ENCODE measurements around the gene MMP3.

The MMP3 gene

GRCh38 chr11:102832612-102833011 lies 10.8 kb downstream of the MMP3 start:
- no peak for DNase-seq (ENCODE audit: low read depth in 2 of 2)

GRCh38 chr11:102831489-102832440 lies 11.6 kb downstream of the MMP3 start:
- no peak for DNase-seq (ENCODE audit: low read depth in 2 of 2)

DNA sequence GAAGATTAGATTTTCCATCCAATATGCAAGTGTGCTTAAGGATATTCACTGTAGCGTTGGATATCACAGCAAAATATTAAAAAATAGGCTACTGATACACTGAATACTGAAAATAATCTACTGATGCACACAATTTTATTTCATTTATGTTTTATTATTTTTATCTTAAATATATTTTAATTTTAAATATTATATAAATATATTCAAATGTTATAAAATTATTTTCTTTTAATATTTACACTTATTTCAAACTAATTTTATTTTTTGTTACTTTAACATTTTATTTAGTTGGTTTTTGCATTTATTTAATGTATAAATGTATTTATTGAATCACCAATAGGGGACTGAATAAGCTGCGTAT lies 12.3 kb downstream of the MMP3 start:
- no peak for DNase-seq (ENCODE audit: low read depth in 2 of 2)

DNA sequence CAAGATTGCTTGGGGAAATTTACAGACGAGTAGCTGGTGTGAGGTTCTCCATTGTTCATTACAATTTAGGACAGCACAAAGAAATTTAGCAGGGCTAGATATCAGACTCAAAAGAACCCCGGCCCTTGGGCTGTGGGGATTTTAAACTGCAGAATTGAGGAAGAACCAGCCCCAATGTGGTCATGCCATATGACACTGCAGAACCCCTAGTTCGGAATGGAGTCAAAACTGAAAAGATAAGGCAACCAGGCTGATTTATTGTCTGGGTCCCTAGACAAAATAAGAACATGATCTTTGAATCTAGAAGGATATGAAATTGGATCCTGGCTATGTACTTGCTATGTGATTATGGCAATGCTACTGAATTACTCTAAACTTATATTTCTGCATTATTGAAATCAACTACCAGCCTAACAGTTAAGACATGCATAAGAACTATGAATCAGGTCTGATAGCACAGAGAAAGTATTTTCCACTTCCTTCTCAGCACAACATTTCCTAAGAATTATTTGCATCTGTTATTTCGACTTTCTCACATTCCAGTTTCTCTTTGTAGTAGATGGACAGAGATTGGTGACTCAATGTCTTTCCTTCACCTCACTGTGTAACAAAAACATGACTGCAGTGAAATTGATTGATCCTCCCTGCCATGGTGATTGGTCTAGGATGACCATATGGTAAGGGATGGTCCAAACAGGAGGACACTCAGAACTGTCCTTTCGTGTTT lies 13.2 kb downstream of the MMP3 start:
- no peak for DNase-seq (ENCODE audit: low read depth in 2 of 2)

DNA sequence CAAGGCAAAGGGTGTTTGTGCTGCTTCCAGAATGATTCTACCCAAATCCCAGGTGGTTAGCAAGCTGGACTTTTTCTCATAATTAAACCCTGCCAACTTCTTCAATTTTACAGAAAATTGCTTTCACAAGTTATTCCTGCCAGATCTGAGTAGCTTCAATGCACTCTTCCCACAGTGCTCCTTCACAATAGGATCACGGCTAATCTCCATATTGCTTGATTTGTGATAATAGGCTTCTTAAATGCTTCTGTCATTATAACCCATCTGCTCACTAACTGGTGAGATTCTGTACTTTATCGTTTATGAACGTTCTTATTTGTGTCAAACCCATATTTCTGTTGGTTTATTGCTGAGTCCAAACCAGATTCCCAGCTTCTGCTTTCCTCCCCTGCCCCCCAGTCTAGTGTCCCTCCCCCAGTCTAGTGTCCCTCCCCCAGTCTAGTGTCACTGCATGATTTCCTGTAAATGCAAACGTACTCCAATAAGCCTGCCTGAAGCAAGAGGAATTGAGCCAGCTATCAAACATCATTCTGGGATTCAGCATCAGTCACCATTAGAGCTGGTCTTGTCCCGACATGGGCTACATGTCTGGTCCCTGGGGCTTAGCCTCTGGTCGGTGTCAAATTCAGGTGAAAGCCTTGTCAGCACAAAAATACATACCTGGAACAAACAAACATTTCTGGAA lies 14.0 kb downstream of the MMP3 start:
- DNase-seq (ENCODE audit: low read depth in 2 of 2) = no peak

GRCh38 chr11:102824556-102824955 lies 18.9 kb downstream of the MMP3 start:
- no peak for DNase-seq (ENCODE audit: low read depth in 2 of 2)

- no peak for DNase-seq (ENCODE audit: low read depth in 2 of 2)
Measured at GRCh38 chr11:102819491-102819890, 23.9 kb downstream of the MMP3 start.

GRCh38 chr11:102813484-102813883 lies 29.9 kb downstream of the MMP3 start:
- no peak for DNase-seq (ENCODE audit: low read depth in 2 of 2)

DNA sequence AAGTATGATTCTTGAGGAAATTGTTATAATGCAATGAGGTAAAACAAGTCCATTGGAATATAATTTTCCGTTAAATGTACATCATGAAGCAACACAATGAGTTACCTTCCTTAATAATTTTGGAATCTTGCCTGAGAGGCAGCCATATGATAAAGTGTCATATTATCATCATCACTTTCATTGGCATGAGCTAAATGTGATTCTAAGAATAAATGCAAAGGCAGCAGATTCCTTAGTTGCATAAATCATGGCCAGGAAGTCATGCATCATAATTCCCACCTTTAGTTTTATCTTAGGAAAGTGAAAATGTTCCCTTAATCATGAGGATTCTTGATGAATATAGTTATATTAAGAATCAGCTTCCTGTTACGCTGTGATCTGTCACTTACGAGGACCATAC lies 31.2 kb downstream of the MMP3 start:
- DNase-seq (ENCODE audit: low read depth in 2 of 2) = no peak

DNA sequence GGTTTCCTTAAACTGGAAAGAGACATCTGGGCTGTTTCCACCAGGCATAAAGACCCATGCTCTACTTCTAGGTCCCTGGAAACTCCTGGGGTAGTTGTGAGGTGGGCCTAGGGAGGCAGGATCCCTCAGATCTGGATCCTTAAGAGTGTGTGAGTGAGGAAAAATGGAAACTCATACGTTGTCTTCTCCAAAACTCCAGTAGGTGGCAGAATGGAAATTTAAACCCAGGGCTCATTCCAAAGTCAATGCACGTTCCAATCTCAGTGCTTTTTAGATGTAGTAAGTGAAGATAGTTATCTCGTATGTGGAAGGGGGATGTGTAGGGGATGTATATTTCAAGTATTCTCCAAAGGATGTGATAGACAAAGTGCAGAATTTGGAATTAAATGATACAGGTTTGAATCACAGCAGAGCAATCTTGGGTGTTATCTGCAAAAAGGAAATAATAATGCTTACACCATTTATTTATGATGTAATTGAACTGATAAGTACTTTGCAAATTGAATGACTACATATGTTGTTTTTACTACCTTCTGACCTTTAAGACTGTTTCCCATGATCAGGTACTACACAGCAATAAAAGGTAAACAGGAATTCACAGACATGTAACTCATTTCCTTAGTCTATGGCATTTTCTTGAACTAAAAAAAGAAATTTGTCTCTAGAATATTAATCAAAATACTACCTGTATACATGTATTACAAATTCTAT lies 32.3 kb downstream of the MMP3 start:
- no peak for DNase-seq (ENCODE audit: low read depth in 2 of 2)

- DNase-seq (ENCODE audit: low read depth in 2 of 2) = no peak
Measured at GRCh38 chr11:102809971-102810370, 33.4 kb downstream of the MMP3 start.

DNA sequence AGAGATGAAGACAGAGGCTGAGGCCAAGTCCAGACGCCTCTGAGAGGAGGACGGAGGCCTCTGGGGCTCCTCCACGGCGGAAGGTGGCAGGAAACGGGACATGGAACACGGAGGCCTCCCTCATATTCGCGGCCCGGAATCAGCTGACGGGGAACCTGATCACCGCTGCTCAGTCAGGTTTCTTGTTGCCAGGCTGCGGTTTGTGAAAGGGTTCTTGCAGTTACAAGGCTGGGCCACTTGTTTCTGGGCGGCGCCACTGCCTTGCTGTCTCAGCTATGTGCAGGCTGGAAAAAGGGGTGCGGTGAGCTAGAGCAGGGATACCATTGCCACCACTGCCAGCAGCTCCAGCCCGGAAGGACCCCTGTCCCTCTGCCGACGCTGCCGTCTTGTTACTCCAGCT lies 35.5 kb downstream of the MMP3 start:
- no peak for DNase-seq (ENCODE audit: low read depth in 2 of 2)

DNA sequence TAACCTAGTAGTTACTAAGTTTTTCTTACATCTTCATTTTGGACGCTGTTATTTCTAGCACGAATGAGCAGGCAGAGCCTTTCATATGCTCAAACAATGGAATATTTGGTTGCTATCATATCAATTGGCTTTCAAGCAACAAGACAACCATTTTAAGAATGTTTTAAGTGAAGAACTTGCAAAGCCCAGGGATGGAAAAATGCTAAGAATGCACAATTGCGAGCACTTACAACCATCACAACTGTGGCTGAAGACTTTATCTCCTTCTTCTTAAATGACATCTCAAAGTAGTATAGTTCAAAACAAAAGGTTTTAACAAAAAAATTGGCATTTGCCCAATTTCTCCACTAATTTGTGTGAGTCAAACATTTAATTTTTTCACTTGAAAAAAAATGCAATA lies 37.1 kb downstream of the MMP3 start:
- DNase-seq (ENCODE audit: low read depth in 2 of 2) = no peak

DNA sequence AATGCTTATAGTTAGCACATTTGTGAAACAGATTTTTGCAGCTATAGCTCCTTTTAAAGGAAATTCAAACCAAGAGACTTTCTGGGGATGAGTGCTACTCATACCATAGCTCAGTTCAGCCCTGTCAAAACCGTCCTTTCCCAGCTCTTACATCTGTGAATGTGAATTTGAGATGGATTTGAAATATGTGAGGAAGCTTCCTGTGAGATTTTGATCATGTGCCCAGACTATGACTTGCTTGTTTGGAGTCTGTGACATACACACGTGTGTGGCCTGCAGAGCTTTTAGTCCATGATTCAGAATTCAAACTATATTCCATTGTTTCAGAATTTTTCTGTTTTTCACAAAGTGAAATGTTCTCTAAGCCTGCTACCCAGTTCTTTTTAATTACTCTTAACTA lies 41.1 kb downstream of the MMP3 start:
- no peak for DNase-seq (ENCODE audit: low read depth in 2 of 2)

DNA sequence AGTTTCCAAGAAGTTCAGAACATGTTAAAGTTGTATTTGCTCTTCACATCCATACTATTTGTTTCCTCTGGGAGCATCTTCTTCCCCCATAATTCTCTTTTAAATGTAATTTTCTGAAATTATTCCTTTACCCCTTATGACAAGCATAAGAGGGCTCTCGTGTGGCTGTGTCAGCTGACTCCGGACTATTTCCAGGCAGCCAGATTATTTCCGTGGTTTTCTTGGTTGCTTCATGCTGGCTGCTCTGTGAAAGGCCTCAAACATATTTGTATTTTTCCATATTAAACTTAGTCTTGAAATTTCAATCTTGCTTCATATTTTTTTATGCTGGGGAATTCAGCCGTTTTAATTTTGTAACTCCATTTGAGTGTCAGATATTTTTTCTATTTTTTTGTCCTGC lies 42.6 kb downstream of the MMP3 start:
- DNase-seq (ENCODE audit: low read depth in 2 of 2) = no peak

- DNase-seq (ENCODE audit: low read depth in 2 of 2) = no peak
Measured at GRCh38 chr11:102799681-102800340, 43.6 kb downstream of the MMP3 start.

- DNase-seq (ENCODE audit: low read depth in 2 of 2) = no peak
Measured at GRCh38 chr11:102798012-102798746, 45.2 kb downstream of the MMP3 start, which contains the start of gene MMP1. MMP1 (minus strand) TSS chr11:102798160; CDS start chr11:102798092, 68 bp downstream.

DNA sequence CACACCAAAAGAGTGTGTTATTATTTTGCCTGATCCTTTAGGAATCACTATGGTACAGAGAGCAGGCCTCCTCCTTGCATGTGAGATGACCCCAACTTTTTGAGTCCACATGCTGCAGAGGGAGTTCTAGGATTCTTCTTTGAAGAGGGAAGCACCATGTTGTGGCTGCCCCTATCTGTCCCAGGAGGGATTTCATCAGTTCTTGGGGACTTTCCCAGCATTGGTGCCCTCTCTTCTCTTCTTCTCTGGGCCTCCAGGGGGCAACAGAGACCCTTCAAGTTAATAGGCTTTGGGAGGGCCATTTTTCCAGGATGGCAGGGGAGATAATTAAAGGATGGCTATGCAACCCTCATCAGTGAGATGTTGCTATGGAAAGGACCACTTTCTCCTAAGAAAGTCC lies 49.0 kb downstream of the MMP3 start:
- DNase-seq (ENCODE audit: low read depth in 2 of 2) = peak in 1 of 2 donors; percentile 4

GRCh38 chr11:102793677-102794290 lies 49.6 kb downstream of the MMP3 start:
- DNase-seq (ENCODE audit: low read depth in 2 of 2) = no peak

- DNase-seq (ENCODE audit: low read depth in 2 of 2) = no peak
Measured at GRCh38 chr11:102792604-102793003, 50.8 kb downstream of the MMP3 start.
